GM19463 (cell line): Measurements from ENCODE around the gene IDH2.
"Not testable (repeated sequence)": the region's sequence is repeated elsewhere in the genome, so short reads cannot be mapped to it uniquely, and the experiment has no call there.

ENCODE experiments used
- ATAC-seq: cut with Tn5 transposase; IDR thresholded peaks from one replicate; pipeline ENCODE4 v1.9.1; 2021; ENCODE audit warnings: mild to moderate bottlenecking, moderate library complexity; ENCODE audit not compliant: unreplicated experiment

The IDH2 gene

DNA sequence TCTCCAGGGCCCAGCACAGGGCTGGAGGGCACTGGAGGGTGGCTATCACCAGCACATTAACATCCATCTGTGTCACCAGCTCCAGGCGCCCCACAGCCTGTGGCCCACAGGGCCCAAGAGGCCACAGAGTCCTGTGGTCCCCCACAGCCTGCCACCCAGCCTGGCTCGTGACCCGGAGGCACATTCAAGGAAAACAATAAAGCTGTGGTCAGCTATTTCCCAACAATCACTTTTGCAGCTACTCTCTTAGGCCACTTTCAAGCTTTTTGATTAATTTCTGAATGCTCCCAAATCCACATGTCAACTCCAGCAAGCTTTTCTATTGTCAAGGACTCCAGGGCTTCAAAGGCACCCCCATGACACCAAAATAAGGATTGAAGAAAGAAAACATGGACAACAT lies 16.7 kb downstream of the IDH2 start:
- no peak for ATAC-seq

GRCh38 chr15:90084876-90085423 lies 17.3 kb downstream of the IDH2 start:
- ATAC-seq: no peak

DNA sequence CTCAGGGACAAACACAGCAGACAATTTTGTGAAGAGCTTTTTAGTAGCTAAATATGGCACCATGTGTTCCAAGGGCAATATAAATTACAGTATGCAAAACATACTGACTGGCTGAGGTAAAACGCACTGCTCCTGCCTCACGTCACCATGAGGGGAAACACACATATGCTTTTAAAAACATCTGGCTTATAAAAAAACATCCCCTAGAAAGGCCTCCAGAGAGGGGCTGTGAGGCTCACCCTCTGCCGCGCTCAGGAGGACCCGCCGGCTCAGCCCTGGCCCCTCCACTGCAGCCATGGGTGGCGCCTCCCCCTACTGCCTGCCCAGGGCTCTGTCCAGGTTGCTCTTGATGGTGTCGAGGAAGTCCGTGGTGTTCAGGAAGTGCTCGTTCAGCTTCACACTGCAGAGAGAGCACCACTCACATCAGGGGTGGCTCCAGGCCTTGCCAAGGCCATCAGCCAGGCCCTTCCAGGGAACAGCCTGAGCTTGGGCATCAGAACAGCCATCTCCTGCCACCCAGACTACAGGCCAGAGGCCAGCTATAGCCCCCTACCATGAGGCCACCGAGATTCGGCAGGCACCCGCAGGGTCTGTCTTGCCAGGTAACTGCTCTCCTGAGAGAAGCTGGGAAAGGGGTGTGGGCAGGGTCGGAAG lies 18.2 kb downstream of the IDH2 start:
- ATAC-seq: no peak

GRCh38 chr15:90083419-90083818 lies 18.8 kb downstream of the IDH2 start:
- ATAC-seq: no peak

DNA sequence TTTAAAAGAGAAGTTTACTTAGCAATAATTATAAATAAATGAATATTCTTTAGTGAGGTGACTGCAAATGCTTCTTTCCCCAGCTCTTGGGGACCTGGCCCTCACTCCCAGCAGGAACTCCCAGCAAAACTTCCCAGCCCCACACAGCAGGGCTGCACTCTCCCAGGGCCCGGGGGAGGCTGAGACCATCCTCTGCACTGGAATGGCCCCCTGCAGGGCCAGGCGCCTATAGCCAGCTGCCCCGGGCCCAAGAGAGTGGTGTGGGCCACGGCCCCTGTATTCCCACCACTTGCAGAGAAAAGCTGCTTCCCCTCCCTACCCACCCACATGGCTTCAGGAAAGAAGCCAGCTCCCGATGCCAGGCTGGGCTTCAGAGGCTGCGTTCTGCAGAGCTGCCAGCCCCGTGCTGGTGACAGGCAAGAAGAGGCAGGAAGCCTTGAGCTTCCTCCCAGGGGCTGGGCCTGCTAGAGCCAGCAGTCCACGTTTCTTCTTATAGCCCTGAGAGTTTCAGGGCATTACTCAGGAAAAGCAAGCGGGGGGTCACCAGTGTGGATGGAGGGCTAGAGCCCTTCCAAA lies 20.0 kb downstream of the IDH2 start:
- ATAC-seq: no peak

- no peak for ATAC-seq
Measured at GRCh38 chr15:90080818-90081393, 21.4 kb downstream of the IDH2 start.

DNA sequence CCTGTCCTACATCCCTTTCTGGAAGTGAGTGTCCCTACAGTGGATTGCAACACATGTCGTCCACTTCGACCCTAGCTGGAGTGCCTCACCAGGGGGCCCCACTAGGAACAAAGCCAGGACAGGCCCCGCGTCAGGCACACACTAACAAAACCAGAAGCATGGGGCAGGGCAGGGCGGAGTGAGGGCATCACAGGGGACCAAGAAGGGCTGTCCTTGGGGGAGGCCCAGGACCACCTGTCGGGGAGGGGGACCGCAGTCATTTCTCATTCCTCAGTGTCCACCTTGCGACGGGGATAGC lies 21.9 kb downstream of the IDH2 start:
- ATAC-seq: no peak

- ATAC-seq: no peak
Measured at GRCh38 chr15:90079619-90080457, 22.4 kb downstream of the IDH2 start.

- ATAC-seq: no peak
Measured at GRCh38 chr15:90078965-90079364, 23.3 kb downstream of the IDH2 start.

DNA sequence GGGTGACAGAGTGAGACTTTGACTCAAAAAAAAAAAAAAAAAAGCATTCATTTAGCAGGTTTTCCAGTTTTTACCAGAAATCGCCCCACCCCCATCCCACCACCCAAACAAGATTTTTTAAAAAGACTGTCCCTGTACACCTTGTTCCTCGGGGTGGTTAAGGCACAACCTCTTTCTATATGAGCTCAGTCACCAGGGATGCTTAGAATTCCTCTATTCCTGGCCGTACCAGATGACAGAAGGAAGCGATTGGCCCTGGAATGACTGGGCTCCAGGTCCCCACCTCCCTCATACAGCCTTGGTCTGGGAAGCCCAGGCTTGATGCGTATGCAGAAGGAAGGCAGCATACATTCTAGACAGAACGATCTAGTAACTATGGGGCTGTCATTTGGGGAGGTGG lies 25.6 kb downstream of the IDH2 start:
- no peak for ATAC-seq

DNA sequence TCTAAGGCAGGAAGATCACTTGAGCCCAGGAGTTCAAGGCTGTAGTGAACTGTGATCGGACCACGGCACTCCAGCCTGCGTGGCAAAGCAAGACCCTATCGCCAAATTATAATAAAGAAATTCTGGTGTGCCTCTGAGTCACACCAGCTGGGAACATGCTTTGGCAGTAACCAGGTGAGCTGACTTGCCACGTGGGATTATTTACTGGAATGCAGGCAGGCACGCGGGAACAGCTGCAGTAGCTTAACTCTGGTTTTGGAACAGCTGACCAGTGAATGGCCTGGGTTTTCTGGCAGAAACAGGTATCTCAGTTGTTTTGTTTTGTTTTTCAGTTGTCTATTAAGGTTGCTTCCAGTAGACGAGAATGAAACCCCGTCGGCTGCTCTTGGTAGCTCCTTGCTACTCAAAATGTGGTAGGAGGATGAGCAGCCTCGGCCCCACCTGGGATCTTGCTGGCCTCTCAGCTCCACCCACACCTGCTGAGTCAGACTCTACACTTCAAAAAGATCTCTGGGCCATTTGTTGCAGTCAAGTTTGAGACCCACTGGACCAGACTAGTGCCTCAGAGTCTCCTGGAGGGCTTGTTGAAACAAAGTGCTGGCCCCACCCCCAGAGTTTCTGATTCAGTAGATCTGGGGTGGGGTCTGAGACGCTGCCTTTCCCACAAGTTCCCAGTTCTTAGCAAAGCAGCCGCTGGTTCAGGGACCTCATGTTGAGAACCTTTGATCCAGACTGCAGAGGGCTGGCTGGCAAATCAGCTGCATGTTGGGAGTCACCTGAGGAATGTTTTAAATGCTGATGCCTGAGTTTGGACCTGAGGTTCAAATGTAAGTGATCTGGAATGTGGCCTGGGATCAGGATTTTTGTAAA lies 26.6 kb downstream of the IDH2 start:
- ATAC-seq: no peak

GRCh38 chr15:90074916-90075315 lies 27.4 kb downstream of the IDH2 start:
- no peak for ATAC-seq

DNA sequence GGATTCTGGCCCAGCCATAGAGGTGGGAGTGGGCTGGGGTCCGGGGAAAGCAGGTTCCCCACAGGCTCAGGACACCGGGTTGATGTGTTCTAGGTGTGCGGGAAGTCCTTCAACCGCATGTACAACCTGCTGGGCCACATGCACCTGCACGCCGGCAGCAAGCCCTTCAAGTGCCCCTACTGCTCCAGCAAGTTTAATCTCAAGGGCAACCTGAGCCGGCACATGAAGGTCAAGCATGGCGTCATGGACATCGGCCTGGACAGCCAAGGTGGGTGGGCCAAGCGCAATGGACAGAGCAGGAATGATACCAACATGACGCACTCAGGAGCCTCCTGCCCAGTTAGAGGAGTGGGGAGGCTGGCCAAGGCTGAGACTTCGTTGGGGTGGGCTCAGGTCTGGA lies 28.2 kb downstream of the IDH2 start:
- ATAC-seq: no peak

DNA sequence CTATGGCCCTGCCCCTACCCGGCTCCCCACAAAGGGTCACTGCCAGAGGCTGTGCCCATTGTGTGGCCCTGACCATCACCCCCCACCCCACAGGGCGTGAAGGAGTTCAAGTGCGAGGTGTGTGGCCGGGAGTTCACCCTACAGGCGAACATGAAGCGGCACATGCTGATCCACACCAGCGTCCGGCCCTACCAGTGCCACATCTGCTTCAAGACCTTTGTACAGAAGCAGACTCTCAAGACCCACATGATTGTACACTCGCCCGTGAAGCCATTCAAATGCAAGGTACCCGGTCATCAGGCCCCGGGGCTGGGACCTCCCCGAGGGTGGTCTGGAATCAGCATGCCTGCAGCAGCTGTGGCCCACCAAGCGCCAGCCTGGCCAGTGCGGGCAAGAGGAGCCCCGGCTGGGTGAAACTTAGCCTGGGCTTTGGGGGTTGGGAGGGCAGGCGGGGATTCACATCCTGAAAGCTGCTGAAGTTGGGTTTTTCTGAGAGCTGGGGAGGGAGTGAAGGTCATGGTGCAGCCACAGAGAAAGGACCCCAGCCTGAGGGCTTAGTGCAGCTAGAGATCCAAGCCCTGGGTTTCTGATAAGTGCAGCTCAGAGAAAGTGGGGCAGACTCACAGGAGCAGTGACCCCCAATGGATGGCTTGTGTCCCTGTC lies 29.2 kb downstream of the IDH2 start:
- no peak for ATAC-seq

DNA sequence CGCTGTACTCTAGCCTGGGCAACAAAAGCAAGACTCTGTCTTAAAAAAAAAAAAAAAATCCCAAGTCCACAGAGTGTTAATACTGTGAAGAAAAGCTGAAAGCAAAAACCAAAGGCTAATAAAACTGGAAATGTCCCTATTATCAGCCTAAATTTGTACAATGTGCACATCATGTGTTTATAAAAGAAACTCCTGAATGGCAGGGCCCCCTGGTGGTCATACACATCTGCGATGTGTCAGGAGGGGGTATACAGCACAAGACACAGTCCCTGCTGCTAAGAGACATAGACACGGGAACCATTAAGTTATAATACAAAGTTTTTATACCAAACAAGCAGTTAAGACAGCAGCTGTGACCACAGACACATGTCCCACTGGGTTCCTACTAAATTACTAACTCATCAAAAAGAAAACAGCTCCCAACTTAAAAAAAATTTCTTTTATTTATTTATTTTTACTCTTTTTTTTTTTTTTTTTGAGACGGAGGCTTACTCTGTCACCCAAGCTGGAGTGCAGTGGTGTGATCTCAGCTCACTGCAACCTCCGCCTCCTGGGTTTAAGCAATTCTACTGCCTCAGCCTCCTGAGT lies 31.0 kb downstream of the IDH2 start:
- ATAC-seq: no peak

GRCh38 chr15:90070623-90071022 lies 31.6 kb downstream of the IDH2 start:
- not testable (repeated sequence) for ATAC-seq

GRCh38 chr15:90067953-90068606 lies 34.2 kb downstream of the IDH2 start:
- no peak for ATAC-seq

GRCh38 chr15:90067181-90067952 lies 34.9 kb downstream of the IDH2 start:
- no peak for ATAC-seq

GRCh38 chr15:90065682-90066049 lies 36.6 kb downstream of the IDH2 start:
- ATAC-seq: no peak
